Measurements from ENCODE around the gene CMKLR1. TPM values are rescaled to one million over a fixed set of nuclear protein-coding genes. Genes with fewer than 3 reads are reported as not detected.

The CMKLR1 gene
- total RNA-seq, 2 donors from 2014 or later: 0.26 to 1.1 TPM

DNA sequence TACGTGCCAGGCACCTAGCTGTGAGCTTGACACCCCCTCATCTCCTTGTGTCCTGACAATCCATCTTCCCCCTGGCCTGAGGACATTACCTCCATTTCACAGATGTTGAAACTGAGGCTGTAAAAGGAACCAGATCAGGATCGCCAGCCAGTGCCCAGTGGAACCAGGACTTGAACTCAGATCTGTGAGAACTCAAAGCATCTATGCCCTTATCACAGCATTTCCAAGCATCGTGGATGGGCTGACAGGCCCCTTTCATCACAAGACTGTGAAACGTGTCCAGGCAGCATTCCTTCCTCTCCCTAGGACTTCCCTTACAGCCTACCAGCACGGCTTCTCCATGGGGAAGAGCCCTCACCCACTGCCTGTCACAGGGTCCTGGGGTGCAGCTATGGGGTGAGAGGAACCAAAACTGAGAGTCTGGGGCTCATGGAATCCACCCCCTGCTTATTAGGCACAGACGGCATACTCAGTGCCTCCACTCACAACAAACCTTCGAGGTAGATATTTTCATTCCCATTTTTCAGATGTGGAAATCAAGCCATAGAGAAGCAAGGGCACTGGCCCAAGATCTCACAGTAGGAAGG lies 26.9 kb downstream of the CMKLR1 start:
- H3K36me3 Mint-ChIP-seq: no peaks in the 10 kb centered on the region
- no peak overlapping the region for H3K4me3 Mint-ChIP-seq
- H3K4me1 Mint-ChIP-seq (ENCODE audit: low read depth in 2 of 2): peaks cover 56 to 69% of the 10 kb centered on the region in 2 donors
- H3K27me3 Mint-ChIP-seq: no peaks in the 10 kb centered on the region
- peak overlapping the region; percentile 42 to 90 for H3K27ac Mint-ChIP-seq
- H3K9me3 Mint-ChIP-seq: no peaks in the 10 kb centered on the region
- no peak for ATAC-seq
- DNase-seq (ENCODE audit: low spot score): no peak

GRCh38 chr12:108311605-108312004 lies 27.5 kb downstream of the CMKLR1 start:
- Mint-ChIP-seq H3K27ac (peak overlapping the region; percentile 42 to 90), H3K4me1 (ENCODE audit: low read depth in 2 of 2) (peaks cover 61 to 75% of the 10 kb centered on the region in 2 donors), H3K9me3 (no peaks in the 10 kb centered on the region), H3K27me3 (no peaks in the 10 kb centered on the region), H3K36me3 (no peaks in the 10 kb centered on the region), H3K4me3 (no peak overlapping the region)
- DNase-seq (ENCODE audit: low spot score) (no peak), ATAC-seq (no peak)

GRCh38 chr12:108310489-108310888 lies 28.6 kb downstream of the CMKLR1 start:
- Mint-ChIP-seq H3K36me3 (no peaks in the 10 kb centered on the region), H3K4me3 (no peak overlapping the region), H3K4me1 (ENCODE audit: low read depth in 2 of 2) (peaks cover 61 to 75% of the 10 kb centered on the region in 2 donors), H3K27me3 (no peaks in the 10 kb centered on the region), H3K27ac (peak overlapping the region in 1 of 2 donors; percentile 66), H3K9me3 (no peaks in the 10 kb centered on the region)
- ATAC-seq: no peak
- DNase-seq (ENCODE audit: low spot score): no peak

GRCh38 chr12:108309674-108310312 lies 29.3 kb downstream of the CMKLR1 start:
- no peak for DNase-seq (ENCODE audit: low spot score)
- Mint-ChIP-seq H3K27ac (peak overlapping the region in 1 of 2 donors; percentile 66), H3K36me3 (no peaks in the 10 kb centered on the region), H3K27me3 (no peaks in the 10 kb centered on the region), H3K9me3 (no peaks in the 10 kb centered on the region), H3K4me3 (no peak overlapping the region), H3K4me1 (ENCODE audit: low read depth in 2 of 2) (peaks cover 64 to 77% of the 10 kb centered on the region in 2 donors)
- no peak for ATAC-seq

GRCh38 chr12:108308395-108309085 lies 30.6 kb downstream of the CMKLR1 start:
- H3K4me1 Mint-ChIP-seq (ENCODE audit: low read depth in 2 of 2): peaks cover 64 to 80% of the 10 kb centered on the region in 2 donors

GRCh38 chr12:108307006-108307405 lies 32.1 kb downstream of the CMKLR1 start:
- H3K4me1 Mint-ChIP-seq (ENCODE audit: low read depth in 2 of 2): peaks cover 57 to 74% of the 10 kb centered on the region in 2 donors
- no peaks in the 10 kb centered on the region for H3K27me3 Mint-ChIP-seq
- peak overlapping the region; percentile 87 to 88 for H3K27ac Mint-ChIP-seq
- H3K36me3 Mint-ChIP-seq: no peaks in the 10 kb centered on the region
- peak overlapping the region; percentile 93 for H3K4me3 Mint-ChIP-seq
- H3K9me3 Mint-ChIP-seq: no peaks in the 10 kb centered on the region
- DNase-seq (ENCODE audit: low spot score) (no peak), ATAC-seq (peak; percentile 71 to 85)

More at GRCh38 chr12:108308395-108309085, 30.6 kb downstream of the CMKLR1 start:
- Mint-ChIP-seq H3K9me3 (no peaks in the 10 kb centered on the region), H3K27ac (peak overlapping the region; percentile 87 to 88), H3K27me3 (no peaks in the 10 kb centered on the region), H3K36me3 (no peaks in the 10 kb centered on the region), H3K4me3 (peak overlapping the region; percentile 93)
- ATAC-seq: no peak
- no peak for DNase-seq (ENCODE audit: low spot score)

DNA sequence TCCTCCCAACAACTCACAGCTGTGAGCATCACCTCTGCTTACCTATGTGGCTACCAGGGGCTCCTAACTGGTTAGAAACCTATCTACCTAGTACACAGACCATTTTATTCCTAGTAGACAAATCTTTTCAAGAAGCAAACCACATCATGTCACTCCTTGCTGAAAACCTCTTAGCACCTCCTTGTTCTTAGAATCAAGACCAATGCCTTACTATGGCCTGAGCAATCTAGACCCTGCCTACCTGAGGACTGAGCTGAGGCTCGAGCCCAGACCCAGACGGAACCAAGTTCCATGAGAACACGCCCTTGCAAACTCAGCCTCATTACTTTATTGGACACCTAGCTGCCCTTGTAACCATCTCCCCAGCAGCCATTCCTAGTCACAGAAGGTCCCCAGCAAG lies 32.6 kb downstream of the CMKLR1 start:
- DNase-seq (ENCODE audit: low spot score): no peak
- Mint-ChIP-seq H3K36me3 (no peaks in the 10 kb centered on the region), H3K4me3 (peak overlapping the region; percentile 93), H3K27ac (peak overlapping the region; percentile 87 to 88), H3K27me3 (no peaks in the 10 kb centered on the region), H3K9me3 (peaks cover 3% of the 10 kb centered on the region), H3K4me1 (ENCODE audit: low read depth in 2 of 2) (peaks cover 59 to 75% of the 10 kb centered on the region in 2 donors)
- ATAC-seq: peak; percentile 59 to 60

GRCh38 chr12:108305991-108306501 lies 33.1 kb downstream of the CMKLR1 start:
- Mint-ChIP-seq H3K4me1 (ENCODE audit: low read depth in 2 of 2) (peaks cover 64 to 78% of the 10 kb centered on the region in 2 donors), H3K9me3 (peaks cover 3% of the 10 kb centered on the region), H3K4me3 (peak overlapping the region; percentile 93), H3K27ac (peak overlapping the region; percentile 87 to 88), H3K36me3 (no peaks in the 10 kb centered on the region), H3K27me3 (no peaks in the 10 kb centered on the region)
- ATAC-seq: peak; percentile 74 to 81
- DNase-seq (ENCODE audit: low spot score): no peak

DNA sequence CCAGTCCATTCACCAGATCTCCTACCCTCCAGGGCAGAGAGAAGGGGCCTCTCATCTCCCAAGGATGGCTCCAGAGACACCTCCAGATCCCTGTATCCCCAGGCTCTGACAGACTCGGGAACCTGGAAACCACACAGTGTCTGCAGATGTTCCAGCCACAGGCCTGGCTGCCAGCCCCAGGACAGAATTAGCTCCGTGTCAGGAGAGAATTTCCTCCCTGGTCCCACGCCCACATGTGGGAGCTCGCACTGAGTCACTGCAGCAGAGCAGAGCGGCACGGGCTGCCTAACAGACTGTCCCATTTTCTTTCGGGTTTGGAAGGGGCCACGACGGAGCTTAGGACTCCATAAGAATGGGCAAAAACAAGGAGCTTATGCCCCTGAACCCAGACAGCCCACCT lies 33.6 kb downstream of the CMKLR1 start:
- ATAC-seq (peak; percentile 46 to 71), DNase-seq (ENCODE audit: low spot score) (no peak)
- Mint-ChIP-seq H3K4me3 (peak overlapping the region; percentile 93), H3K4me1 (ENCODE audit: low read depth in 2 of 2) (peaks cover 69 to 82% of the 10 kb centered on the region in 2 donors), H3K27ac (peak overlapping the region; percentile 87 to 88), H3K9me3 (peaks cover 3% of the 10 kb centered on the region), H3K36me3 (no peaks in the 10 kb centered on the region), H3K27me3 (no peaks in the 10 kb centered on the region)

DNA sequence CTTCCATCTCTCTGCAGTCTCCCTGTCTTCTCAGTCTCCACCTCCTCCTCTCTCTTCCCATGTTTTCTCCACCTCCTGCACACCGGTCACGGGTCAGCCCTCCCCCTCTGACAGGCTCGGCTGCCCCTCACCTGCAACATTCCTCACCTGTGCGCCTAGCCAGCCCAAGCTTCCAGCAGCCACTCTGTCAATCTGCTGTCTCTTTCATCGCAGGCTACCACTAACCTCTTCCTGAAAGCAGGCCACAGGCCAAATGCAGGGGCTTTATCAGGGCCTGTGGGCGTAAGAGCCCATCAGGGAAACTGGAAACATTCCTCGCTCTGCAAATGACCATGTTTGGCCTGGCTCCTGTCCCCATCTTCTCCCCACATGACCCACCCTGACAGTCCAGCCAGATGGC lies 34.5 kb downstream of the CMKLR1 start:
- Mint-ChIP-seq H3K4me3 (peak overlapping the region; percentile 93), H3K9me3 (peaks cover 3% of the 10 kb centered on the region), H3K27ac (peak overlapping the region; percentile 87 to 88), H3K4me1 (ENCODE audit: low read depth in 2 of 2) (peaks cover 75 to 82% of the 10 kb centered on the region in 2 donors), H3K27me3 (no peaks in the 10 kb centered on the region), H3K36me3 (no peaks in the 10 kb centered on the region)
- ATAC-seq: no peak
- DNase-seq (ENCODE audit: low spot score): no peak

- H3K36me3 Mint-ChIP-seq: no peaks in the 10 kb centered on the region
- H3K9me3 Mint-ChIP-seq: peaks cover 3% of the 10 kb centered on the region
- H3K27me3 Mint-ChIP-seq: no peaks in the 10 kb centered on the region
- peaks cover 83 to 84% of the 10 kb centered on the region in 2 donors for H3K4me1 Mint-ChIP-seq (ENCODE audit: low read depth in 2 of 2)
- DNase-seq (ENCODE audit: low spot score): no peak
- H3K27ac Mint-ChIP-seq: no peak overlapping the region
- no peak for ATAC-seq
- no peak overlapping the region for H3K4me3 Mint-ChIP-seq
Observed at GRCh38 chr12:108303703-108304102, 35.4 kb downstream of the CMKLR1 start.

GRCh38 chr12:108302403-108303311 lies 36.5 kb downstream of the CMKLR1 start:
- H3K9me3 Mint-ChIP-seq: peaks cover 5% of the 10 kb centered on the region
- H3K4me1 Mint-ChIP-seq (ENCODE audit: low read depth in 2 of 2): peaks cover 83 to 85% of the 10 kb centered on the region in 2 donors
- H3K4me3 Mint-ChIP-seq: peak overlapping the region; percentile 47
- DNase-seq (ENCODE audit: low spot score): no peak
- no peaks in the 10 kb centered on the region for H3K36me3 Mint-ChIP-seq
- ATAC-seq: no peak
- H3K27ac Mint-ChIP-seq: no peak overlapping the region
- H3K27me3 Mint-ChIP-seq: no peaks in the 10 kb centered on the region

GRCh38 chr12:108302016-108302402 lies 37.1 kb downstream of the CMKLR1 start:
- peaks cover 5% of the 10 kb centered on the region for H3K9me3 Mint-ChIP-seq
- ATAC-seq: no peak
- peaks cover 83 to 85% of the 10 kb centered on the region in 2 donors for H3K4me1 Mint-ChIP-seq (ENCODE audit: low read depth in 2 of 2)
- no peaks in the 10 kb centered on the region for H3K36me3 Mint-ChIP-seq
- no peaks in the 10 kb centered on the region for H3K27me3 Mint-ChIP-seq
- no peak for DNase-seq (ENCODE audit: low spot score)
- peak overlapping the region; percentile 37 to 76 for H3K27ac Mint-ChIP-seq
- H3K4me3 Mint-ChIP-seq: peak overlapping the region; percentile 47
